ENCODE results near the gene EIF3D.

DNA sequence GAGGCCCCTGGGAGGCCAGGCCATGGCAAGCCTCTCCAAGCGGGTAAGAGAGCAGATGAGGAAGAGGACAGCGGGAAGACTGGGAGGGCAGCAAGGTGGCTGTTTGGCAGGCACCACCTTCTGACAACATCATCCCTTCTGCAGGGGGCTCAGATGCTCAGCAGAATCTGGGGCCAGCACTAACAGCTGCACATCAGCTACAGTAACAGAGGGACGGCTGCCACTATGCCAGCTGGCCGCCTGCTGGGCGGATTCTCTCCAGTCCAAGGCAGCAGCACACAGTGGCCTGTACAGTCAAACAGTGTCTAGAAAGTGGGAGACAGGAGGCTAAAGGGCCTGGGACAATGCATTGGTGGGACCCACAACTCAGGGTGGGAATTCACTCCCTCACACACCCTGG is 36.9 kb downstream of the EIF3D start:
- TF ChIP-seq REST (IDR thresholded peaks at IDR 0.05; ENCODE audit: insufficient replicate concordance, low read depth) (no peak), CTCF (IDR thresholded peaks at IDR 0.05; ENCODE audit: insufficient read depth, low read length) (no peak)
